K562 (cell line): ENCODE data around the gene RHOA. TPM values are rescaled to one million over a fixed set of nuclear protein-coding genes. Genes with fewer than 3 reads are reported as not detected.

ENCODE experiments used
- ATAC-seq: fragments of 200-7000 bp; cut with Tn5 transposase; 3 replicates; pipeline ENCODE4 v1.9.1; 2020; ENCODE audit warnings: moderate library complexity
- BruUV-seq: library from RNA; stranded (reverse); fragments of 400-500 nt; replicated peaks from 2 replicates; lab custom pipeline; 2021; lab: Mats Ljungman, UMichigan
- CTCF ChIA-PET: fragments of 300-600 bp; formaldehyde crosslinking; extraction: SDS; loops from one replicate; lab custom pipeline; 2021; ENCODE audit warnings: low intra/inter-chr PET ratio; lab: Yijun Ruan, JAX
- POLR2A ChIA-PET: fragments of 300-600, 350-650 bp; sonication (Branson Sonifier 250); formaldehyde crosslinking; extraction: SDS; loops from one replicate; lab custom pipeline; 2021; ENCODE audit warnings: antibody characterized with exemption, inconsistent platforms; lab: Yijun Ruan, JAX
- DNase-seq, 4 experiments: peaks; one replicate each; pipeline versions ENCODE4 v3.0.0 to v3.0.0-alpha.2; 2011 to 2018; ENCODE audit warnings: low spot score in 3 of 4, mixed read lengths in 3 of 4; ENCODE audit errors: extremely low read depth in 1 of 4
- FAIRE-seq: peaks from 2 replicates; lab custom pipeline; 2011; peaks lifted over from hg19 to GRCh38; lab: Jason Lieb, UNC
- H2AFZ ChIP-seq: 2 replicates; pipeline ENCODE4 v1.6.0; 2011; ENCODE audit warnings: low read depth, low read length, control low read depth, inconsistent platforms
- H3K27ac ChIP-seq: fragments of 200-600 bp; 3 replicates; pipeline ENCODE4 v1.8.0; 2011; ENCODE audit warnings: low read depth, mild to moderate bottlenecking, control low read depth, inconsistent platforms, low read length, moderate library complexity, mixed read lengths; ENCODE audit errors: extremely low read depth
- H3K27me3 ChIP-seq, 2 experiments: fragments of 300-600 bp in 1 of 2; 2 replicates in 1 of 2; 3 replicates in 1 of 2; pipeline versions ENCODE4 v1.6.0 to v1.8.0; 2011; ENCODE audit warnings: inconsistent platforms in 2 of 2, low read length in 2 of 2, mild to moderate bottlenecking in 1 of 2, mixed read lengths in 1 of 2, moderate library complexity in 1 of 2; ENCODE audit not compliant: control insufficient read depth in 2 of 2, insufficient read depth in 2 of 2
- H3K36me3 ChIP-seq: fragments of 300-600 bp; 3 replicates; pipeline ENCODE4 v1.8.0; 2011; ENCODE audit warnings: mild to moderate bottlenecking, low read length, inconsistent platforms; ENCODE audit not compliant: control insufficient read depth, insufficient read depth
- H3K4me1 ChIP-seq, 2 experiments: fragments of 200-600 bp in 1 of 2; replicated peaks in 1 of 2; 2 replicates in 1 of 2; 3 replicates in 1 of 2; pipeline versions ENCODE4 v1.5.1 to v1.8.0; 2011; ENCODE audit warnings: inconsistent platforms in 2 of 2, low read length in 2 of 2, mild to moderate bottlenecking in 1 of 2, mixed read lengths in 1 of 2, moderate library complexity in 1 of 2; ENCODE audit not compliant: control insufficient read depth in 2 of 2, insufficient read depth in 2 of 2
- H3K4me2 ChIP-seq: 2 replicates; pipeline ENCODE4 v1.6.1; 2011; ENCODE audit warnings: low read length, control low read depth, inconsistent platforms, mixed read lengths; ENCODE audit not compliant: insufficient read depth
- H3K4me3 ChIP-seq: fragments of 200-600 bp; sonication (generic), shearing (Covaris generic); 2 replicates; pipeline ENCODE4 v1.5.1; 2016; ENCODE audit warnings: control low read depth, inconsistent platforms
- H3K79me2 ChIP-seq: fragments of 200-600 bp; 3 replicates; pipeline ENCODE4 v1.8.0; 2011; ENCODE audit warnings: low read length, inconsistent platforms; ENCODE audit not compliant: control insufficient read depth, insufficient read depth
- H3K9ac ChIP-seq, 2 experiments: 2 replicates each; pipeline versions ENCODE4 v1.6.0 to v1.6.1; 2011; ENCODE audit warnings: low read depth in 2 of 2, low read length in 2 of 2, control low read depth in 1 of 2, inconsistent platforms in 1 of 2, mild to moderate bottlenecking in 1 of 2, mixed read lengths in 1 of 2; ENCODE audit not compliant: insufficient read depth in 1 of 2
- H3K9me1 ChIP-seq: one replicate; pipeline ENCODE4 v1.6.0; 2011; ENCODE audit warnings: inconsistent platforms, mild to moderate bottlenecking, low read length, moderate library complexity; ENCODE audit not compliant: control insufficient read depth, insufficient read depth
- H3K9me3 ChIP-seq: replicated peaks from 2 replicates; pipeline ENCODE4 v1.5.1; 2011; ENCODE audit warnings: low read depth, low read length, inconsistent platforms; ENCODE audit not compliant: control insufficient read depth, insufficient read depth
- H4K20me1 ChIP-seq: replicated peaks from 2 replicates; pipeline ENCODE4 v1.6.1; 2011; ENCODE audit warnings: low read length, inconsistent platforms, mixed read lengths; ENCODE audit not compliant: control insufficient read depth, insufficient read depth
- BCOR ChIP-seq: fragments of 450-650 bp; IDR thresholded peaks from 2 replicates; pipeline ENCODE4 v1.6.1; 2016
- NFIC ChIP-seq: fragments of 450-650 bp; IDR thresholded peaks from 2 replicates; pipeline ENCODE4 v1.6.1; 2017; ENCODE audit warnings: mild to moderate bottlenecking, inconsistent platforms
- NFIX ChIP-seq: fragments of 250-450 bp; sonication (Bioruptor Pico); IDR thresholded peaks from 2 replicates; pipeline ENCODE4 v1.4.0; 2020; ENCODE audit warnings: low read depth, mild to moderate bottlenecking, moderate library complexity
- NRF1 ChIP-seq, 2 experiments: fragments of 450-650 bp; IDR thresholded peaks in 1 of 2; conservative IDR thresholded peaks in 1 of 2; 2 replicates each; pipeline ENCODE4 v1.6.1; 2014; ENCODE audit warnings: mild to moderate bottlenecking in 2 of 2
- RBM25 ChIP-seq: fragments of 200-400 bp; formaldehyde crosslinking; IDR thresholded peaks from 2 replicates; pipeline ENCODE4 v1.6.1; 2018; ENCODE audit warnings: low read length, low read depth, moderate library complexity; ENCODE audit not compliant: severe bottlenecking
- WGBS: fragments of 100-300 bp; shearing (Covaris generic); methylation state at CpG from one replicate; pipeline ENCODE4 v1.1.6; 2016; ENCODE audit warnings: low coverage, mixed read lengths; ENCODE audit not compliant: insufficient coverage; ENCODE audit errors: missing lambda C conversion rate; 5-methylcytosine and 5-hydroxymethylcytosine counted together
- in situ Hi-C: fragments of 300-500 bp; cut with MboI; formaldehyde crosslinking; loops from 4 replicates; pipeline ENCODE4 v1.15.0; 2018; ENCODE audit warnings: inconsistent platforms, mixed read lengths
- intact Hi-C: fragments of 100-400 bp; cut with micrococcal nuclease; formaldehyde crosslinking; loops from 2 replicates; pipeline ENCODE4 v1.14.2; 2022
- polyA plus RNA-seq, 8 experiments: library from polyadenylated mRNA; depleted of rRNA in 4 of 8; stranded (reverse) in 5 of 8; unstranded in 3 of 8; fragments of >200 nt; fragmentation: Nextera tagmentation in 2 of 8; fragmentation: Illumina TruSeq in 1 of 8; extraction: Ambion mirVana in 2 of 8; extraction: Trizol in 1 of 8; gene quantifications; 2 replicates each; pipeline versions ENCODE4 v1.2.1 to v1.2.3, GENCODE V29; 2011 to 2014; ENCODE audit warnings: inconsistent platforms in 1 of 8, missing spikeins in 1 of 8
- total RNA-seq, 7 experiments: library from RNA; depleted of rRNA in 6 of 7; stranded (reverse); fragments of >200 nt in 6 of 7; fragmentation: Illumina TruSeq in 2 of 7; extraction: Trizol in 2 of 7; gene quantifications; 2 replicates each; pipeline versions ENCODE4 v1.2.1 to v1.2.3, GENCODE V29; 2011 to 2021; ENCODE audit warnings: low replicate concordance in 1 of 7
- TF ChIP-seq, protein P1 (sequence below): sonication (generic); formaldehyde crosslinking; IDR thresholded peaks from 2 replicates; pipeline ENCODE4 v1.9.0; 2022; ENCODE audit warnings: mild to moderate bottlenecking, missing genetic modification reagents
- TF ChIP-seq, protein P2 (sequence below), 2 experiments: fragments of 450-650 bp; IDR thresholded peaks; 2 replicates each; pipeline ENCODE4 v1.6.1; 2016; ENCODE audit warnings: mild to moderate bottlenecking in 2 of 2, borderline replicate concordance in 1 of 2, low read depth in 1 of 2, moderate library complexity in 1 of 2
- TF ChIP-seq, protein P3 (sequence below): sonication (generic); formaldehyde crosslinking; IDR thresholded peaks from 2 replicates; pipeline ENCODE4 v1.8.0; 2022; ENCODE audit warnings: mild to moderate bottlenecking, missing genetic modification reagents

Gene RHOA
- total and polyA plus RNA-seq, 9 of the 15 experiments (the other 6 are each of a cell fraction or from before 2014, with no cell fraction given), result 136 to 540 (median 236) TPM

DNA sequence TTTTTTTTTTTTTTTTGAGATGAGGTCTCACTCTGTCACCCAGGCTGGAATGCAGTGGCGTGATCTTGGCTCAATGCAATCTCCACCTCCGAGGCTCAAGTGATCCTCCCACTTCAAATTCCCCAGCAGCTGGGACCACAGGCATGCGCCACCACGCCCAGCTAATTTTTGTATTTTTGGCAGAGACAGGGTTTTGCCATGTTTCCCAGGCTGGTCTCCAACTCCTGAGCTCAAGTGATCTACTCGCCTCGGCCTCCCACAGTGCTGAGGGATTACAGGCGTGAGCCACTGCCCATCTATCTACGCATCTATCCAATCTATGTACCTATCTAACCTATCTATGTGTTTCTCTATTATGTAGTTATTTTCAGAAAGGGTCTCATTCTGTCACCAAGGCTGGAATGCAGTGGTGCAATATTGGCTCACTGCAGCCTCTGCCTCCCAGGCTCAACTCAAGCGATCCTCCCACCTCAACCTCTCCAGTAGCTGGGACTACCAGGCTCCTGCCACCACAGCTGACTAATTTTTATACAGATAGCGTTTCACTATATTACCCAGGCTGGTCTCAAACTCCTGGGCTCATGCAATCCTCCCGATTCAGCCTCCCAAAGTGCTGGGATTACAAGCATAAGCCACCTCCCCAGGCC, 33.4 kb downstream of the RHOA start:
- H3K4me2 ChIP-seq, result no peak overlapping the region
- no peak overlapping the region; the same call in 2 of the 3 replicates for H3K27ac ChIP-seq
- H4K20me1 ChIP-seq, result peaks cover 3% of the 10 kb centered on the region; the same call in 1 of the 2 replicates
- no peak for DNase-seq
- POLR2A ChIA-PET, result interaction anchor here (1.1 to 1.4 kb wide), 2 partner anchors 10 to 74 kb away, joined by 3 to 5 read pairs; no protein-coding TSS in a partner anchor
- ATAC-seq, result no peak
- no peaks in the 10 kb centered on the region; a peak in 1 of 5 replicates for H3K4me1 ChIP-seq
- no peak for FAIRE-seq
- 82% methylated on average over 7 of the region's 11 CpGs for WGBS
- H3K27me3 ChIP-seq, result no peaks in the 10 kb centered on the region
- no peaks in the 10 kb centered on the region for H3K9me3 ChIP-seq
- intact Hi-C loops, result no loop called here
- no peaks in the 10 kb centered on the region for H3K9me1 ChIP-seq
- peaks cover 24% of the 10 kb centered on the region; the same call in 2 of the 3 replicates for H3K36me3 ChIP-seq
- no peak overlapping the region for H3K4me3 ChIP-seq
- no peak overlapping the region for H3K9ac ChIP-seq
- H3K79me2 ChIP-seq, result peaks cover 73% of the 10 kb centered on the region
- CTCF ChIA-PET, result no interaction called here
- no TSS peak for BruUV-seq
- in situ Hi-C loops, result no loop called here
- H2AFZ ChIP-seq, result no peak overlapping the region
- TF ChIP-seq, protein P1, sequence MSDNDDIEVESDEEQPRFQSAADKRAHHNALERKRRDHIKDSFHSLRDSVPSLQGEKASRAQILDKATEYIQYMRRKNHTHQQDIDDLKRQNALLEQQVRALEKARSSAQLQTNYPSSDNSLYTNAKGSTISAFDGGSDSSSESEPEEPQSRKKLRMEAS (CRISPR knock-in tag), result no peak
- TF ChIP-seq NFIX (CRISPR knock-in tag), result no peak
- TF ChIP-seq NFIC, result no peak
- TF ChIP-seq, protein P2, sequence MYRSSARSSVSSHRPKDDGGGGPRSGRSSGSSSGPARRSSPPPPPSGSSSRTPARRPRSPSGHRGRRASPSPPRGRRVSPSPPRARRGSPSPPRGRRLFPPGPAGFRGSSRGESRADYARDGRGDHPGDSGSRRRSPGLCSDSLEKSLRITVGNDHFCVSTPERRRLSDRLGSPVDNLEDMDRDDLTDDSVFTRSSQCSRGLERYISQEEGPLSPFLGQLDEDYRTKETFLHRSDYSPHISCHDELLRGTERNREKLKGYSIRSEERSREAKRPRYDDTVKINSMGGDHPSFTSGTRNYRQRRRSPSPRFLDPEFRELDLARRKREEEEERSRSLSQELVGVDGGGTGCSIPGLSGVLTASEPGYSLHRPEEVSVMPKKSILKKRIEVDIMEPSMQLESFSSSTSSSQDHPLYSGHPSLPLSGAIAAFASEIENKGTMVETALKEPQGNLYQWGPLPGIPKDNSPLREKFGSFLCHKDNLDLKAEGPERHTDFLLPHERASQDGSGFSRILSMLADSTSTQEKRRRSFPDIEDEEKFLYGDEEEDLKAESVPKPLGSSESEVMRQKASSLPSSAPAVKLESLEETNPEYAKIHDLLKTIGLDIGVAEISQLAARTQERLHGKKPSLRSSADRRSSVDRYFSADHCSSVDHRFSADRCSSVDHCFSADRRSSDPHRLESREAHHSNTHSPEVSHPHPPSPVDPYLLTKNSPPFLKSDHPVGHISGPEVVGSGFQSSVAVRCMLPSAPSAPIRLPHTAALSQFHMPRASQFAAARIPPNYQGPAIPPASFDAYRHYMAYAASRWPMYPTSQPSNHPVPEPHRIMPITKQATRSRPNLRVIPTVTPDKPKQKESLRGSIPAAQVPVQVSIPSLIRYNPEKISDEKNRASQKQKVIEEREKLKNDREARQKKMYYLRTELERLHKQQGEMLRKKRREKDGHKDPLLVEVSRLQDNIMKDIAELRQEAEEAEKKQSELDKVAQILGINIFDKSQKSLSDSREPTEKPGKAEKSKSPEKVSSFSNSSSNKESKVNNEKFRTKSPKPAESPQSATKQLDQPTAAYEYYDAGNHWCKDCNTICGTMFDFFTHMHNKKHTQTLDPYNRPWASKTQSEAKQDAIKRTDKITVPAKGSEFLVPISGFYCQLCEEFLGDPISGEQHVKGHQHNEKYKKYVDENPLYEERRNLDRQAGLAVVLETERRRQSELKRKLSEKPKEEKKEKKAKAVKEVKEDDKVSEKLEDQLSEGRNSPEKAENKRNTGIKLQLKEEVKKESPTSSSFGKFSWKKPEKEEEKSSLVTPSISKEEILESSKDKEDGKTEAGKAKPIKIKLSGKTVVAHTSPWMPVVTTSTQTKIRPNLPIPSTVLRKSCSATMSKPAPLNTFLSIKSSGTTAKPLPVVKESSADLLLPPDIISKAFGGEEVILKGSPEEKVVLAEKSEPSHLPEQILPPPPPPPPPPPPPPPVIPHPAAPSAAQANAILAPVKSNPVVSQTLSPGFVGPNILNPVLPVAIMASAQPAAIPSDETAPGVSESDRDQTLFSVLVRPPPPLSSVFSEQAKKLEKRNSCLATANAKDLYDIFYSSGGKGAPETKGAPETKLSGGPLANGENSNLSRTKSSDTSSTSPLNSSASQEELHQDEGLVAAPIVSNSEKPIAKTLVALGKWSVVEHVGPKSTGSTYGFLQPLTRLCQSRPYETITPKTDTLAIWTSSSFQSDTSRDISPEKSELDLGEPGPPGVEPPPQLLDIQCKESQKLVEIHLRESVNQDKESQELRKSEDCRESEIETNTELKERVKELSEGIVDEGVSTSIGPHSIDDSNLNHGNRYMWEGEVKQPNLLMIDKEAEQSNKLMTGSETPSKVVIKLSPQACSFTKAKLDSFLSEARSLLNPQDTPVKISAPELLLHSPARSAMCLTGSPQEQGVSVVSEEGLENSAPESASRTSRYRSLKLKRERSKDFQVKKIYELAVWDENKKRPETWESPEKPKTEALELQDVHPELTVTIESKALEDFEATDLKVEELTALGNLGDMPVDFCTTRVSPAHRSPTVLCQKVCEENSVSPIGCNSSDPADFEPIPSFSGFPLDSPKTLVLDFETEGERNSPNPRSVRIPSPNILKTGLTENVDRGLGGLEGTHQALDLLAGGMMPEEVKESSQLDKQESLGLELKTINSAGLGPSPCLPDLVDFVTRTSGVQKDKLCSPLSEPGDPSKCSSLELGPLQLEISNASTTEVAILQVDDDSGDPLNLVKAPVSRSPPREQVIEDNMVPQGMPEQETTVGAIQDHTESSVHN (IDR thresholded peaks at IDR 0.05; ENCODE audit: borderline replicate concordance in 1 of 2, low read depth in 1 of 2), result no peak
- TF ChIP-seq NRF1 (conservative IDR thresholded peaks at IDR 0.05 in 1 of 2, IDR thresholded peaks at IDR 0.05 in 1 of 2), result no peak
- TF ChIP-seq RBM25, result no peak
- TF ChIP-seq, protein P3, sequence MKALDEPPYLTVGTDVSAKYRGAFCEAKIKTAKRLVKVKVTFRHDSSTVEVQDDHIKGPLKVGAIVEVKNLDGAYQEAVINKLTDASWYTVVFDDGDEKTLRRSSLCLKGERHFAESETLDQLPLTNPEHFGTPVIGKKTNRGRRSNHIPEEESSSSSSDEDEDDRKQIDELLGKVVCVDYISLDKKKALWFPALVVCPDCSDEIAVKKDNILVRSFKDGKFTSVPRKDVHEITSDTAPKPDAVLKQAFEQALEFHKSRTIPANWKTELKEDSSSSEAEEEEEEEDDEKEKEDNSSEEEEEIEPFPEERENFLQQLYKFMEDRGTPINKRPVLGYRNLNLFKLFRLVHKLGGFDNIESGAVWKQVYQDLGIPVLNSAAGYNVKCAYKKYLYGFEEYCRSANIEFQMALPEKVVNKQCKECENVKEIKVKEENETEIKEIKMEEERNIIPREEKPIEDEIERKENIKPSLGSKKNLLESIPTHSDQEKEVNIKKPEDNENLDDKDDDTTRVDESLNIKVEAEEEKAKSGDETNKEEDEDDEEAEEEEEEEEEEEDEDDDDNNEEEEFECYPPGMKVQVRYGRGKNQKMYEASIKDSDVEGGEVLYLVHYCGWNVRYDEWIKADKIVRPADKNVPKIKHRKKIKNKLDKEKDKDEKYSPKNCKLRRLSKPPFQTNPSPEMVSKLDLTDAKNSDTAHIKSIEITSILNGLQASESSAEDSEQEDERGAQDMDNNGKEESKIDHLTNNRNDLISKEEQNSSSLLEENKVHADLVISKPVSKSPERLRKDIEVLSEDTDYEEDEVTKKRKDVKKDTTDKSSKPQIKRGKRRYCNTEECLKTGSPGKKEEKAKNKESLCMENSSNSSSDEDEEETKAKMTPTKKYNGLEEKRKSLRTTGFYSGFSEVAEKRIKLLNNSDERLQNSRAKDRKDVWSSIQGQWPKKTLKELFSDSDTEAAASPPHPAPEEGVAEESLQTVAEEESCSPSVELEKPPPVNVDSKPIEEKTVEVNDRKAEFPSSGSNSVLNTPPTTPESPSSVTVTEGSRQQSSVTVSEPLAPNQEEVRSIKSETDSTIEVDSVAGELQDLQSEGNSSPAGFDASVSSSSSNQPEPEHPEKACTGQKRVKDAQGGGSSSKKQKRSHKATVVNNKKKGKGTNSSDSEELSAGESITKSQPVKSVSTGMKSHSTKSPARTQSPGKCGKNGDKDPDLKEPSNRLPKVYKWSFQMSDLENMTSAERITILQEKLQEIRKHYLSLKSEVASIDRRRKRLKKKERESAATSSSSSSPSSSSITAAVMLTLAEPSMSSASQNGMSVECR (CRISPR knock-in tag), result no peak
- no peak for TF ChIP-seq BCOR
